Activated gamma-delta T cell treated with anti-CD3 and anti-CD28 coated beads, Interleukin-2, amount 50 U/mL, for 16 hours (primary cell): ENCODE data around the gene CXCL11.
"Not testable (repeated sequence)": the region's sequence is repeated elsewhere in the genome, so short reads cannot be mapped to it uniquely, and the experiment has no call there.

Source experiments
- DNase-seq: peaks from one replicate; pipeline ENCODE4 v3.0.0-alpha.2; 2020; ENCODE audit warnings: low read depth

The CXCL11 gene

DNA sequence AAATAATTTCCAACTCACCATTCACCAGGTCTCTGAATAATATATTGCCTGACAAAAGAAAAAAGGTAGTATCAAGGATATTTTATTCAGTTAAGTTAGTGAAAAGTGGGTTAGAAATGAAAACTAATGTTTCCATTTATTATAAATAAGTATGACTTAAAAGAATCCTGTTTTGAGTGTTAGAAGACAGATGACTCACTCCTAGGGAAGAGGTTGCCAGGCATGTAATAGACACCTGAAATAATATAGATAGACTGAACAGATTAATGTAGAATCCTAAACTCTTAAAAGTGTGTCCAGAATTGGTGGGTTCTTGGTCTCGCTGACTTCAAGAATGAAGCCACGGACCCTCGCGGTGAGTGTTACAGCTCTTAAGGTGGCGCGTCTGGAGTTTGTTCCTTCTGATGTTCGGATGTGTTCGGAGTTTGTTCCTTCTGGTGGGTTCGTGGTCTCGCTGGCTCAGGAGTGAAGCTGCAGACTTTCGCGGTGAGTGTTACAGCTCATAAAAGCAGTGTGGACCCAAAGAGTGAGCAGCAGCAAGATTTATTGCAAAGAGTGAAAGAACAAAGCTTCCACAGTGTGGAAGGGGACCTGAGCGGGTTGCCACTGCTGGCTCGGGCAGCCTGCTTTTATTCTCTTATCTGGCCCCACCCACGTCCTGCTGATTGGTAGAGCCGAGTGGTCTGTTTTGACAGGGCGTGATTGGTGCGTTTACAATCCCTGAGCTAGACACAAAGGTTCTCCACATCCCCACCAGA is 6.5 kb upstream of the CXCL11 start:
- not testable (repeated sequence) for DNase-seq

DNA sequence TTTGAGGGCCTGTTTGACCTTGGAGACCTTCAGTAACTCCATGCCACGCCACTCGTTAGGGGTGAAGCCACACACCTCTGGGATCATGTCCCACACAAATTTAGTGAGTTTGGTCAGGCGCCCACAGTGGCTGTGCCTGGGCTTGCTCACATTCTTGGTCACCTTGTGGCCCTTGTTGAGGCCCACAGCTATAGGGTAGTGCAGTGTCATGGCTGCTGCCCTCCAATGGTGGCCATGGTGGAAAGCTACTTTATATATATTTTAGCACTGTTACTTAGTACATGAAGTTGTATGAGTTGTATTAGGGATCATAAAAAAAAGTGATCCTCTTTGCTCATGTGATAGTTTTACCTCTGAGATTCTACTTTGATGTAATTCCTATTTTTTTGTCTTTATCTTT is 985 bp upstream of the CXCL11 start:
- no peak for DNase-seq

DNA sequence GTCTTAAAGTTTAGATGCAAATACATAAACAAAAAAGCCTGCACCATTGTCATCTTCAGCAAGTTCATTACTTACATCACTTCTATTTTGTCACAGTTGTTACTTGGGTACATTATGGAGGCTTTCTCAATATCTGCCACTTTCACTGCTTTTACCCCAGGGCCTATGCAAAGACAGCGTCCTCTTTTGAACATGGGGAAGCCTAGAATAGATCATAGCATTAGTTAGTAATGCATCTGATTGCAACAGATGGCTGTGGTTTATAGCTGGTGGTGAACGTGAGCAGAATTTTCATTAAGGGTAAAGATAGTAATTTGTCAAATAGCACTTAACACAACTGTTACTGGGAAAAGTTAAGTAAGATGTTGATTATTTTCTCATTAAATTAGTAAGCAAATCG is 729 bp downstream of the CXCL11 start:
- no peak for DNase-seq

DNA sequence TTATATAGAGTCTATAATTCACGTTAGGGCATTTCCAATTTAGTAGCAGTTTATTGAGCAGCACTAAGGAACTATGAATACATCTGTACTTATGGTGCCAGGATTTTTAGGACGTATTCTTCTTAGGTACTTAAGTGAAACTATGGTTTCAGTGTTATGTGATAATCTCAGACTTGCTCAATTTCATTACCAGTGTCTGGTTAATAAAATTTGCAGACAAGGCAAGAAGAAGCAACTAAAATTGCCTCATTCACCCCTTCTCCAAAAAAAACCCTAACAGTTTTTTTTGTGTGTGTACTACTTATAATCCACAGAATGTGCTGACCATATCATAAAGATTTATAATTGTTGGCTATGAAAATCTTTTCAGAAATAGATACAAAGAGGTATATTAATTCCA is 6.6 kb downstream of the CXCL11 start:
- DNase-seq = no peak

DNA sequence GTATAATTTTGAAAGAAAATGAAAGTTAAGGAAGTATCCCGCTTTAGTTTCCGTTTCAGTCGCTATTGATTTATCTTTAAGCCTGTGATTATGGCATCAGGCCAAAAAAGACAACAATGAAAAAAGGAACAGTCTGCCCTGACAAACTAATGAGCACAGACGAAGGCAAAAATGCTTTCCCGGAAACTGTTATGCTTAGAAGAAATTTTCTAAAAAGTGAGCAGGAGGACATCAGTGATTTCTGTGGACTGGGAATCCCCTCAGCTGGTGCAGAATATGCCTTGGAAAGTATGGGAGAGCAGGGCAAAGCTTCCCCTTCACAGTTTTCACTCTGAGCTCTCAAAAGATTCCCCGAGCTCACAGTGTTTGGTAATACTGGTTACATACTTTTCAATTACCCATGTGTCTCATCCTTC is 7.5 kb downstream of the CXCL11 start:
- DNase-seq = no peak

DNA sequence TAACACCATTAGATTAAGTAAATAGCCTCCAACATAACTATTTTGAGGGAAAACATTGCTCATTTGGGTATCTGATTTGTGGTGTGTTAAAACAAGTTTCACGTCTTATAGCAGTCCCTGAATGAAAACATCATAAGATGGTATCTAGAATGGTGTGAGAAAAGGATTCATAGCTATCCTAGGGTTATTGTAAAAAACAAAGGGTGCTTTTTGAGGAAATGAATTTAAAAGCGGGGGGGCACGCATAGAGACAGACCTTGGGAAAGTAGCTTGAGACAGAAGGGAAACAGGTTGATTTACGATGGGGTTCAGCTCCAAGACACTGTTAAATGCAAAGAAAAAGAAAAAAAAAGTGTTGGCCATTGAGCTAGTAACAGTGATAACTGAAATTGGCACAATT is 11.8 kb downstream of the CXCL11 start:
- no peak for DNase-seq

DNA sequence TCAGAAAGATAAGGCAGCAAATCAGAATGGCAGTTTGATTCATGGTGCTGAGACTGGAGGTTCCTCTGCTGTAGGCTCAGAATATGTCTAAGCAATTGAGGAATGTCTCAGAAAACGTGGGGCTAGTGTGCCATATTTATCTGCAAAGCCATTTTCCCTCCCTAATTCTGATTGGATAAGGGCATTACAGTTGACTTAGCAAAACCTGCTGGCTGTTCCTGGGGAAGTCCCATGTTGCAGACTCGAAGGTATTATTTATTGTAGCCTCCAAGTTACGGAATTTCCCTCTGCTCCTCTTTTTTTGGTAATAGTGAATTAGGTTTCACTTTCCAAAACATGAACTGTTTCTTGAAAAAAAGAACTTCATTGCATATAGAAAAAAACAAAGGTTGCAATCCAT is 12.5 kb downstream of the CXCL11 start, which contains the start of gene CXCL10:
Gene CXCL10 (minus strand): TSS at position 109 of the 400 bp plus-strand sequence. CDS start 66 bp downstream, at position 43.
- no peak for DNase-seq

DNA sequence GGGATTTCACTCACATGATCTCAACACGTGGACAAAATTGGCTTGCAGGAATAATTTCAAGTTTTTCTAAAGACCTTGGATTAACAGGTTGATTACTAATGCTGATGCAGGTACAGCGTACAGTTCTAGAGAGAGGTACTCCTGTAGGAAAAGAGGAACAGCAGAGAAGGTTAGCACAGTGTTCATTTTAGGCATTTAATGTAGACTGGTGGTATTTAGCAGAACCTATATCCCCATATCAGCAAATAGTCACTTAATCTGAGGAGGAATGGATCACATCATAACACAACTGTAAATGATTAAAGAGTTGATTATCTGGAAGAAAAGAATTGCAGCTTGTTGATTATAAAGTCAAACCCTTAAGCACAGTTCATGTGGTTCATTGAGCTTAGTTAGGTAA is 13.2 kb downstream of the CXCL11 start:
- no peak for DNase-seq

DNA sequence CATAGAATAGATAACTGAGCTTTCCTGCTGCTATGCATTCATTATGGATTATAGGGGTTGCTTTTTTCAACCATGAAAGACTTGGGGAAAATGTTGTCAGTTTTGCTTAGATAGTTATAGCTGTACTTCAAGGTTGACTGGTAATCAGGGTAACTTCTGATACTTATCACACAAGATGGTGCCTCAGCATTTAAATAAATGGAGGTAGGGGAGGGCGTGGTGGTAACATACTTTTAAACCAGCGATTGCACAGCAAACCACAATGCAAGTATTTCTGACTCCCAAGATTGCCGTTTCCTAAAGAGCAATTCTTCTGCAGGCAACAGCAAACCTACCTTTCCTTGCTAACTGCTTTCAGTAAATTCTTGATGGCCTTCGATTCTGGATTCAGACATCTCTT is 13.8 kb downstream of the CXCL11 start:
- no peak for DNase-seq

DNA sequence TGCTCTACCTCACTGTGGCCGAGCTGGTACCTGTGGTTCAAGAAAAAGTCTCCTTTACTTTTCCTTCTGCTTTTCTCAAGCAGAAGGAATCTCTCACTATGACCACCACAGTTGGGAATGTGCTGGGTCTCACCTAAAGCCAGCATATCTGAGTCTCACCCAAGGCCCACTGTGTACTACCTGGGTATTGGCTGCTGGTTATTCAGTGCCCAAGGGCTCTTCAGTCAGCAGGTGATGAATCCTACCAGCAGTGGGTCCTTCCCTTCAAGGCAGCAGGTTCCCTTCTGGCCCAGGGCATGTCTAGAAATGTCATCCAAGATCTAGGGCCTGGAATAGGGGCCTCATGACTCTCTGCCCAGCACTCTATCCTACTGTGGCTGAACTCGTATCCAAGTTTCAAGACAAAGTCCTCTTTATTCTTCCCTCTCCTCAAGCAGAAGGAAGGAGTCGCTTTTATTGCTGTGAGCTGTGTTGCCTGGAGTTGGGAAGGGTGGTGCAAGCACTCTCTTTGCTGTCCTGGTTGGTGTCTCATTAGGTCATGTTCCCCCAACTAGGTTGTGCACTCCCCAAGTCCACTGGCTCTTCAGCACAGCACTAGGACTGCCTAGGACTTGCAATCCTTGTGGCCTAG is 18.7 kb downstream of the CXCL11 start:
- DNase-seq = no peak

DNA sequence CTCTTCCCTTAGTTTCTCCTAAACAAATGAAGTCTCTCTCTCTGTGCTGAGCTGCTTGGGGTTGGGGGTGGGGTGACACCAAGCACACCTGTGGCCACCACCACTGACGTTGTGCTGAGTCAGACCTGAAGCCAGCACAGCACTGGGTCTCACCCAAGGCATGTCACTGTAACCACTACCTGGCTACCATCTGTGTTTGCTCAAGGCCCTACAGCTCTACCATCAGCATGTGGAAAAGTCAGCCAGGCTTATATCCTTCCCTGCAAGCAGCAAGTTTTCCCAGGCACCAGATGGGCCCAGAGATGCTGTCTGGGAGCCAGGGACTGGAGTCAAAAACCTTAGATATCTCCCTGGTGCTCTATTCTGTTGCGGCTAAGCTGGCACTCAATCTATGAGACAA is 19.5 kb downstream of the CXCL11 start:
- no peak for DNase-seq

DNA sequence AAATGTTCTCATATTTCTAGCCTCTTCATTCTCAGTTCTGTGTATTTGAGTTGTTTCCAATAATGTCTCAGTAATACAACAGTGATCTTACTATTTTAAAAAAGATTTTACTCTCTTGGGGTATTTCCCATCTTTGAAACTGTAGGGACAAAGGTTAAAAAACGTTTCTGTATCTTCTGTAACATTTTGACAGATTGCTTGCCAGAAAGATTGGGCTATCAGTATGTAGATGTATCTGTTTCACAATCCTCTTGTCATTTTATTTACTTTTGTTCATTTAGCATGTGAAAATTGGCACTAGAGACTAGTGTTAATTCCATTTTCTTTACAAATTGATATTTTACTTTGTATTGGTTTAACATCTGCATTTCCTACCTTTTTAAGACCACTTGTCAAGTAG is 22.3 kb downstream of the CXCL11 start:
- no peak for DNase-seq

DNA sequence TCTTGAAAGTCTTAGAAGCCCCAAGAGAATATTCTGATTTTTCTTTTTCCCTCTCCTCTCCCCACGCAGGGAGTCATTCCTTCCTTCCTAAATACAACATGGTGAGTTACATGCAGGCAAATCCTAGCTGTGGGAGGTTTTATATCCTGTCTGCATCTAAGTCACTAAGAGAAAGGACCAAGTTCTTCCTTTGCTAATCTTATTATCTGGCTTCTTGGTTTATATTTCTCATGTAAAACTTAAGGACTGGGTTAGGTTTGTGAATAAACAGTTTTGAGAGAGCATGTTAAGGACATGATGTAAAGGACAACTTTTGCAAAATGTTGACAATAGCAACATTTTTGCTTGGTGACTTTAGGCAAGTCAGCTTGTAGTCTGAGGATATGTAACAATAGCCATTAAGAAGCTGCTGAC is 23.5 kb downstream of the CXCL11 start:
- no peak for DNase-seq

DNA sequence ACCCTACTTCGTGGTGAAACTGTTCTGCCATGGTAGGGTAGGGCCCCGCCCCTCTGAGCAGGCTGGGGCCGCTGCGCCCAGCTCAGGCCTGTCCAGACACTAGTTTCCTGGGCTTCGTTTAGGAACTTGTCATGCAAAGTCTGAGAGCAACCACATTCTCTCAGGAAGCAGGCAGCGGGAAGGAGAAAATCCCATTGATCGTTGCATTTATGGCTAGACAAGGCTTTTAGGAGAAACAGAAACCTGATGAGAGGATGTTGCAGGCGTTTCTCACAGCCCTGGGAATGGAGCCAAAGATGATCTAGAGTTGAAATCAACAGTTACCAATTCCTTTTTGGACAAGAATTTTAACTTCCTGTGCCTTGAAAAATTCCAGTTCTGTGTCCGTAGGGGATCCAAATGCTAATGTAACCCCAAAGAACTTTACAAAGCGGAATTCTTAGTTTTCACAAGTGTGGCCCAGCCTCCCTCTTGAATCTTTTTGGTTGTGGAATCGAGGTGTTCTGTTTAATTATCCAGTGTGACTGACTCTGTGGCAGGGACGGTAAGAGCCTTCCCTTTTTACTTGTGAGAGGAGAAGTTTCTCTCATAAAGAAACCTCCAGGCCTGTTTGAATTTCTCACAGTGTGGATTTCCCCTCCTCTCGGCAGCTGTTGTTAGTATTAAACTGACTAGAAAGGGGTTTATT is 24.0 kb downstream of the CXCL11 start:
- no peak for DNase-seq

DNA sequence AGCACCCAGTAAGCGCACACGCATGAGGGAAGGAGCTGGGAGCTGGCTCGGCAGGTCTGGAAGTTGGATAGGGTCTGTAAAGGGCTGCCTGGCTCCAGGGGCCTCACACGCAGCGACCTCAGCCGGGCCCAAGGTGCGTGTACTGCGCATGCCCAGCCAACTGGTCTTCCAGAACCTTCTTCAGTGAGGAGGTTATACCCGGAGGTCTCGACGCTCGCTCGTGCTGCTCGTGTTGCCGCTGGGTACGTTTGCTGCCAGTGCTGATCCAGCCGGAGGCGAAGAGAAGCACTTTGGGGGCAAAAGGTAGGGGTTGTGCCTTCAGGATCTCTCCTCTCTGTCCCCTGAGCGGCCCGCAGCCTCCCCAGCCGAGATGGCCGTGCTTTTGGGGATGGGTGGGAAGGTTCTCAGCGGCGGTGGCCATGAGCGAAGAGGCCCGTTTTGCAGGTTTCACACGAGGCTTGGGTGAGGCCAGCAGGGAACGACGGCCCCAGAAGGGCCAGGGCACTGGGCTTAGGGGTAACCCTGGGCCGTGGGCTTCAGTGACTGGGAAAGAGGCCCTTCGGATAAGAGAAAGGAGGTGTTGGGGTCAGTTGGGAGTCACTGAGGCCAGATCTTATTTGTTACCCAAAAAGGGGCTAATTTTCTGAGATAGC is 24.7 kb downstream of the CXCL11 start:
- DNase-seq = no peak

DNA sequence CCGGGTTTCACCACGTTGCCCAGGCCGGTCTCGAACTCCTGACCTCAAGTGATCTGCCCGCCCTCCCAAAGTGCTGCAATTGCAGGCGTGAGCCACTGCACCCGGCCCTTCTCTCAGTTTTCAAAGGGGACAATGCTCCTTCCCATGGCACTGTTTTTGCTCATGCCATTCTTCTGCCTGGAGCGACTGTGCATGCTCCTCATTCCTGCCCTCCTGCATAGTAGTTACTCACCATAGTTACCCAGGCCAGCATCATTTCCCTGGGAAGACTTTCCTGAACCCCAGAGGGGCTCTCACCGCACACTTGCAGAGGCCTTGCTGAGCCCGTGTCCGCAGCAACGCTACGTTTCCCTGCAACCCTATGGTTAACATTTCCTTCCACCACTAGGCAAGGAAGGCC is 25.3 kb downstream of the CXCL11 start:
- DNase-seq = no peak

DNA sequence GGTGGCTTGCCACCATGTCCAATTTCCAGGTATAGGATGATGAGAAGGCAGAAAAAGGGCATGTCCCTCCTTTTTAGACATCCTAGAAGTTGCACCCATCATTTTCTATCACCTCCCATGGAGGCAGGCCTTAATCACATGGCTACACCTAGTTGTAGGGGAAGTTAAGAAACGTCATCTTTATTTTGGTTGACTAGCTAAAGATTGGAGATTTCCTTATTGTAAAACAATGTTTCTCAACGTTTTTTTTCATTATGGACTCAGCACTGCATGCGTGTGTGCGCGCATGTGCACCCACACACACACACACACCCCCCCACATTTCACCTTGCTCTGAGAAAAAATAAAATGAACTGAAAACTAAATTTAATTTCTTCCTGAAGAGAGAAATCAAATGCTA is 26.6 kb downstream of the CXCL11 start:
- DNase-seq = no peak

DNA sequence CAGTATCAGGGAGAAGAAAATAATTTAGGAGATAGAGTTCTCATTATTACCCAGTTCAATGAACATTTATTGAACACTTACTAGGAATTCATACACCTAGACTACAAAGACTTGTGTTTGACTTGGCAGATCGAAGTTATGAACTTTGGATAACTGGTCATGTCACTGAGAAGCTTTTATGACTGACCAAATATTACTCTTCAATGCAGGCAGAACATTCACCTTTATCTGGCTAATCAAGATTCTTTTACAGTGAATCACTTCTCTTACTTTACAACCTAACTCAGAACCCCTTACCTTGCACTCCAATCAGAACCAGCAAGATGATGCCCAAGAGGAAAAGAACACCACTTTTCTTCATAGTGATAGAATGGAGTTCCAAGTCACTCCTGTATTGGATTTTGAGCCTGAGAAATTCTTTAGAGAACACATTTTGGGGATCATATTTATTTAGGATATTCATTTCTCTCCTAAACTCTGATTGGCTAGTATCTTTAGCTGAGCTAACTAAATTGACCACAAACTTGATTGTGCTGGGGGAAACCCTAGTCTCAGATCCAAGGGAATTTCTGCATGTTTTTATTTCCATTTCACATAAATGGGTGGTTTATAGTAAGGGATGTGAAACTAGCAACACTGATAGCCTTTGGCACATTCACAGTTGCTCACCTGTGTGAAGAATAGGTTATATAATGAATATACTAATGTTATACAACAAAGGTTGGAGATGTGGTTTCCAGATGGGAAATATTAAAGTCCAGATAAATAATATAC is 28.6 kb downstream of the CXCL11 start, which contains the start of gene CXCL9:
Gene CXCL9 (minus strand): TSS at position 421 of the 774 bp plus-strand sequence. CDS start 60 bp downstream, at position 361.
- DNase-seq = no peak

DNA sequence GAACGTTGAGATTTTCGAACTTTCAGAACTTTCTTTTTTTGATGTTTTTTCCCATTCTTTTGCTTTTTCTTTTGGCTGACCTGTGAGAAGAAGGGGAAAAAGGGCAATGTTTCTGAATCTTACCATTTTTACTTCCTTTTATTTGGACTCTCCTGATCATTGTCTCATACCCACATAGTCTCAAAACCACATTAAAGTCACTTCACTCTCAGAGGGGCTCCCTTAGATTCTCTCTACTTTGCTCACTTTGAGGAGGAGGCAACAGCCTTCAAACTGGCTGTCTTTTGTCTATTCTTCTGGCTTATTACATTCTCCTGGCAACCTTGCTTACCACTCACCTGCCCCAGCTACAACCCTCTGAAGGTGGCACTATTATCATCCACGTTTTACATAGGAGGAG is 32.2 kb downstream of the CXCL11 start:
- DNase-seq = no peak

DNA sequence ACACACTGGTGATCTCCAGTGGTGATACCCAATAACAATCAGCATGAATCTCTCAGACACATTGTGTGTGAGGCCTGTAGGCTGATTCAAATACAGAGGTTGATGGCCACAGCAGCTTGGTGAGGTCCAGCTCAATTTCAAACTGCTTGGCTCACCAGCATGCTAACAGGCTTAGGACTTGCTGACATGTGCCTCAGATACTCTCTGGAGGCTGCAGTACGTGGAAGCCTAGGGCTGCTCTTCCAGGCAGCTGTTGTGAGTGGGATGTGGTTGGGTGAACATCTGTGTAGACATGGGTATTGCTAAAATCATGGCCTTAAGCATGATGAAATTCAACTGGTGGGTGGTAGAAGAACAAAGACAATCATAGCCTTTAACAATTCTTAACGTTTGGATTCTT is 32.8 kb downstream of the CXCL11 start:
- no peak for DNase-seq

DNA sequence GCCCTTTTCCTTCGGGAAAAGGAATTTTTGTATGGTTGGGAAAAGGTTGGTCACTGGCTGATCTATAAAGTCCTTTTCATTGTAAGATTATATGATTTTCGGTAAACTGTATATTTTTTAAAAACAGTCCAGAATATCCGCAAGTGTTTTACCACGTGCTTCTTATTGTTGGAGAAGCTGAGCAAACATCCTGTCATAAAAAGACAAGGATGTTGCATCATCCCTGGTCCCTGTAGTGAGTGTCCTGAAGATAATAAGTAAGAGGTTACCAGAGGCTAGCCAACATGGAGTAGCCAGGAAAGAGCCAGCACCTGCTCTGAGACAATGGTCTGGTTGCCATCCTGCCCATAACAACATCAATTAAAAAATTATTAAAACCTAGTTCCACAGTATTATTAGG is 33.7 kb downstream of the CXCL11 start:
- DNase-seq = no peak

DNA sequence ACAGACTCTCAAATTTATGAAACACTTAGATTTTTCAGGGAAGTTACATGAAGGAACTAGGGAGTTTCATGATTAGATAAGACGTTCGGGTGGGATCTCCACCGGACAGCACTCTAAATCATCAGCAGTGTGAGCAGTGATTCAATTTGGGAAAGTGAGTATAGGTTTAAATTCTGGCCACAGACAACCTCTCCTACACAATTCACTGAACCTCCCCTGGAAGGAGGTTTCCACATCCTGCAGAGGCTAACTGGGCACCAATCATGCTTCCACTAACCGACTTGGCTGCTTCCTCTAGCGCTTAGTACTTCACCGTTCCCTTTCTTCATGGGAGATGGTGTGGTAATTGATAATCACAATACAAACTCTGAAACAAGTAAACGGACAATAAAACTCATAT is 34.2 kb downstream of the CXCL11 start:
- DNase-seq = no peak
